ENCODE results near the gene TTC29.

DNA sequence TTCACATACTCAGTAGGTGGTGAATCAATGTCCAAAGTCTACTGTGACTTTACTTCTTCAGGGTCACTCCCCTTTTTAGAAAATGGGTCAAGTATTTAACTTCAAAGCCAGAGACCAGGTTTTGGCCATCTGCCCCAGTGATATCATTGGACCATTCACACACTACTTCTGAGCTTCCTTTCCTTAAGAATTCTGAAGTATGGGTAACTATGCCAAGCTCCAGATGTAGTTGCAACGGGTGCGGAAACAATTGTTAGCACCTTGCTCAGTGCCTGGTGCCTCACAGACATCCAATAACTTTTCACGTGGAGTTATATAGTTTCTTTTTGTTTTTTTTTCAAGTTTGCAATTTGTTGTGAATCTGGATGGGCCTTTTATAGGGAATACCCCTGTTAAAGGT, 62.6 kb downstream of the TTC29 start:
- no peak for TF ChIP-seq CTCF (IDR thresholded peaks at IDR 0.05; ENCODE audit: low read length)
- no peak for TF ChIP-seq EZH2 (IDR thresholded peaks at IDR 0.05; ENCODE audit: borderline replicate concordance, low read length)
